SJCRH30 (cell line): Measurements from ENCODE around the gene ALOX12B. TPM values are rescaled to one million over a fixed set of nuclear protein-coding genes. Genes with fewer than 3 reads are reported as not detected.

Experiments used
- DNase-seq, 2 experiments: peaks; one replicate each; pipeline ENCODE4 v3.0.0-alpha.2; 2015 to 2020
- H3K27ac ChIP-seq: fragments of 250-450 bp; sonication (Bioruptor Pico); 2 replicates; pipeline ENCODE4 v1.5.1; 2020; ENCODE audit warnings: mild to moderate bottlenecking, moderate library complexity
- H3K27me3 ChIP-seq: fragments of 250-450 bp; sonication (Bioruptor Pico); 2 replicates; pipeline ENCODE4 v1.5.1; 2020; ENCODE audit warnings: mild to moderate bottlenecking, moderate library complexity
- H3K36me3 ChIP-seq: fragments of 250-450 bp; sonication (Bioruptor Pico); 2 replicates; pipeline ENCODE4 v1.5.1; 2020; ENCODE audit warnings: mild to moderate bottlenecking, moderate library complexity
- H3K4me1 ChIP-seq: fragments of 250-450 bp; sonication (Bioruptor Pico); 2 replicates; pipeline ENCODE4 v1.5.1; 2020; ENCODE audit warnings: mild to moderate bottlenecking, moderate library complexity
- H3K4me3 ChIP-seq: fragments of 250-450 bp; sonication (Bioruptor Pico); 2 replicates; pipeline ENCODE4 v1.5.1; 2020; ENCODE audit warnings: mild to moderate bottlenecking, moderate library complexity
- H3K9me3 ChIP-seq: fragments of 250-450 bp; sonication (Bioruptor Pico); replicated peaks from 2 replicates; pipeline ENCODE4 v1.5.1; 2020; ENCODE audit warnings: mild to moderate bottlenecking, moderate library complexity
- total RNA-seq: library from RNA; depleted of rRNA; stranded (reverse); fragments of >200 nt; shearing (Covaris generic); gene quantifications from 2 replicates; pipeline ENCODE4 v1.2.3, GENCODE V29; 2014

Gene ALOX12B
- total RNA-seq, 1 experiment from 2014 or later, result not detected

DNA sequence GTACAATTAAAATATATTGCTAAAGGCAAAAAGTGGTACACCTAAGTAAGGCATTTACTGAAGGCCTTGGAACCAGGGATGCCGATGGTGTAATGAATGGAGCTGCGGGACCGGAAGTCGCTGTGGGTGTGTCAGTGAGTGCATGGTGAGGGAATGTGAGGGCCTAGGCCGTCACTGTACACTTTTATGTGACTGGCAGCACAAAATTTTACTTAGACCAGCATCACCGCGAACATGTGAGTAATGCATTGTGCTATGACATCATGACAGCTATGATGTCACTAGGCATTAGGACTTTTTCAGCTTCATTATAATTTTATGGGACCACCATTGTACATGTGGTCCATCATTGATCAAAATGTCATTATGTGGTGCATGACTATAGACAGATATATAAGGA, 33.9 kb downstream of the ALOX12B start:
- H3K36me3 ChIP-seq, result no peaks in the 10 kb centered on the region
- H3K27me3 ChIP-seq, result peaks cover 4% of the 10 kb centered on the region; the same call in 1 of the 2 replicates
- no peaks in the 10 kb centered on the region for H3K9me3 ChIP-seq
- 0 out of 2 replicates have a peak, but pooled peaks cover 9% of the 10 kb centered on the region for H3K4me1 ChIP-seq
- no peak overlapping the region for H3K27ac ChIP-seq
- H3K4me3 ChIP-seq, result no peak overlapping the region
- no peak for DNase-seq

DNA sequence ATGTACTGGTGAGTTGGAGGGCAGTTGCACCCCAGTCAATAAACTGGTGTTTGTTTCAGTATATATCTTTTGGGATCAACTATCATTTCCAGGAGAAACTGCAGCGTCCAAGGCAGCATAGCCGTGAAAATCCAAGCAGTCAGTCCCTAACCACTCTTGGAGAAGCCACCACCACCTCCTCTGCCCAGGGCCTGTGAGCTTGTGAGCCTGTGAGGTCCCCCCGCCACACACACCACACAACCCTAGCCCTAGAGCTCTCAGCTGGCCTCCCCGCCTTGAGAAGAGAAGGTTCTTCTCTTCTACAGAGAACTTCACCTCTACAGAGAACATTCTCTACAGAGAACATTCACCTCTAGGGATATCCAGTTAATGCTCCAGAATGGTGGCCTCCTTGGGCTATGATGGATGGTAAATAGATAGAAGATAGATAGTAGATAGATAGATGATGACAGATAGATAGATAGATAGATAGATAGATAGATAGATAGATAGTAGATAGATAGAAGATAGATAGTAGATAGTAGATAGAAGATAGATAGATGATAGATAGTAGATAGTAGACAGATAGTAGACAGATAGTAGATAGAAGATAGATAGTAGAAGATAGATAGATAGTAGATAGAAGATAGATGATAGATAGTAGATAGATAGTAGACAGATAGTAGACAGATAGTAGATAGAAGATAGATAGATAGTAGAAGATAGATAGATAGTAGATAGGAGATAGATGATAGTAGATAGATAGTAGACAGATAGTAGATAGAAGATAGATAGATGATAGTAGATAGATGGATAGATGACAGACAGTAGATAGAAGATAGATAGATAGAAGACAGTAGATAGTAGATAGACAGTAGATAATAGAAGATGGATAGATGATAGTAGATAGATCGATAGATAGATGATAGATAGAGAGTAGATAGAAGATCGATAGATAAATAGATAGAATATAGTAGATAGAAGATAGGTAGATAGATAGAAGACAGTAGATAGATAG, 35.0 kb downstream of the ALOX12B start:
- DNase-seq, result no peak
- H3K27ac ChIP-seq, result no peak overlapping the region

DNA sequence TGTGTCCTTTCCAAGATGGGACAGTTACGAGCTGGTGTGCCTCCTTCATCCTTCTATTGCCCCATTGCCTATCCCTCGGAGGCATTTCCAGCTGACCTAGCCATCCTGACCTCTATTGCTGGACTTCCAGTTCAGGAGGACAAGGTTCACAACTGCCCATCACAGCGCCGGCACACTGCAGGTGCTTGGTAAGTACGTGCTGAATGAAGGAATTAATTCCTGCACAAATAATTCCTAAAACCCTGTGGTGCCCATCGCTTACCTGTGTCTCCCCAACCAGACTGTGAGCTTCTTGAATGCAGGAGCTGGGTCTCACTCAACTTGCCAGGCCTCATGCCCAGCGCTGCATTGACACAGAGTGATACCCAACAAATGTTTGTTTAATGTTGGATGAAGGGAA, 35.7 kb downstream of the ALOX12B start:
- Histone ChIP-seq H3K4me1 (0 out of 2 replicates have a peak, but pooled peaks cover 2% of the 10 kb centered on the region), H3K9me3 (no peaks in the 10 kb centered on the region), H3K36me3 (no peaks in the 10 kb centered on the region), H3K4me3 (no peak overlapping the region), H3K27ac (no peak overlapping the region), H3K27me3 (no peaks in the 10 kb centered on the region)
- no peak for DNase-seq

More for the DNA sequence above, 35.0 kb downstream of the ALOX12B start:
- H3K4me3 ChIP-seq, result no peak overlapping the region
- no peaks in the 10 kb centered on the region for H3K36me3 ChIP-seq
- no peaks in the 10 kb centered on the region for H3K27me3 ChIP-seq
- 0 out of 2 replicates have a peak, but pooled peaks cover 9% of the 10 kb centered on the region for H3K4me1 ChIP-seq
- H3K9me3 ChIP-seq, result no peaks in the 10 kb centered on the region

DNA sequence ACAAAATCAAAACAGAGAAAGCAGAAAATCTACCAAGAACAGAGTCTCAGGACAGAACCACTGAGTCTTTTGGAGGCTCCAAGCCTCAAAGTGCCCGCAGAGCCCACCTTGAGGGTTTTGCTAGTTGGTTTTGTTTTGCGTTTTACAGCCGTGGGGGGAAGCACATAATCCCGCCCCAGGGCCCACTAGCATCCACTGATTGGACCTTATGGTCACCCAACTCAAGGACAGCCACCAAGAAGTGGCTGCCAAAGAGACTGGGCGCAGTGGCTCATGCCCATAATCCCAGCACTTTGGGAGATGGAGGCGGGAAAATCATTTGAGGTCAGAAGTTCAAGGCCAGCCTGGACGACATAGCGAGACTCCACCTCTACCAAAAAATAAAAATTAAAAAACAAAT, 38.8 kb downstream of the ALOX12B start:
- H3K9me3 ChIP-seq, result no peaks in the 10 kb centered on the region
- no peak for DNase-seq
- no peaks in the 10 kb centered on the region; the same call in 1 of the 2 replicates for H3K27me3 ChIP-seq
- H3K4me1 ChIP-seq, result no peaks in the 10 kb centered on the region
- H3K27ac ChIP-seq, result no peak overlapping the region
- no peak overlapping the region for H3K4me3 ChIP-seq
- no peaks in the 10 kb centered on the region for H3K36me3 ChIP-seq

DNA sequence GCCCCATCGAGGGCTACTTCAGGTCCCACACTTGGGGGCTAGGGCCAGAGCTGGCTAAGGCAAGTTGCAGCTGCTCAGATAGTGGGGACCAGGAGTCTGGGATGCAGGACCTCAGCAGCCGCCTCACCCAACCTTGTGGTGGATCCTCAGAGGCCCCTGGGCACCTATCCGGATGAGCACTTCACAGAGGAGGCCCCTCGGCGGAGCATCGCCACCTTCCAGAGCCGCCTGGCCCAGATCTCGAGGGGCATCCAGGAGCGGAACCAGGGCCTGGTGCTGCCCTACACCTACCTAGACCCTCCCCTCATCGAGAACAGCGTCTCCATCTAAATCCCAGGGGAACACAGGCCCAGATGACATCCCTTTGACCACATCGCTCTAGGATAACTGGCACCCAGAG, 39.3 kb downstream of the ALOX12B start:
- Histone ChIP-seq H3K9me3 (no peaks in the 10 kb centered on the region), H3K27me3 (no peaks in the 10 kb centered on the region; the same call in 1 of the 2 replicates)
- no peak for DNase-seq

DNA sequence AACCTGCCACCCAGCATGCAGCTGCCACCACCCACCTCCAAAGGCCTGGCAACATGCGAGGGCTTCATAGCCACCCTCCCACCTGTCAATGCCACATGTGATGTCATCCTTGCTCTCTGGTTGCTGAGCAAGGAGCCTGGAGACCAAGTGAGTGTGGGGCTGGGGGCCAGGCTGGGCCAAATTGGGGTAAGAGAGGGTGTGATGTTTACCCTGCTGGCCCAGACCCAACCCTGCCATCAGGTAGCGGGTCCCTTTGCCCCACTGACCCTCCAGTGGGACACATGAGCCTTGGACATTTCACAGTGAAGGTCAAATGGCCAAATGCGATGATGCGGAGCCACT, 39.8 kb downstream of the ALOX12B start:
- Histone ChIP-seq H3K4me1 (no peaks in the 10 kb centered on the region), H3K27me3 (no peaks in the 10 kb centered on the region; the same call in 1 of the 2 replicates), H3K27ac (no peak overlapping the region), H3K4me3 (no peak overlapping the region), H3K36me3 (no peaks in the 10 kb centered on the region), H3K9me3 (no peaks in the 10 kb centered on the region)
- DNase-seq, result no peak

More for the DNA sequence above, 39.3 kb downstream of the ALOX12B start:
- H3K27ac ChIP-seq, result no peak overlapping the region
- no peak overlapping the region for H3K4me3 ChIP-seq
- no peaks in the 10 kb centered on the region for H3K4me1 ChIP-seq
- H3K36me3 ChIP-seq, result no peaks in the 10 kb centered on the region

DNA sequence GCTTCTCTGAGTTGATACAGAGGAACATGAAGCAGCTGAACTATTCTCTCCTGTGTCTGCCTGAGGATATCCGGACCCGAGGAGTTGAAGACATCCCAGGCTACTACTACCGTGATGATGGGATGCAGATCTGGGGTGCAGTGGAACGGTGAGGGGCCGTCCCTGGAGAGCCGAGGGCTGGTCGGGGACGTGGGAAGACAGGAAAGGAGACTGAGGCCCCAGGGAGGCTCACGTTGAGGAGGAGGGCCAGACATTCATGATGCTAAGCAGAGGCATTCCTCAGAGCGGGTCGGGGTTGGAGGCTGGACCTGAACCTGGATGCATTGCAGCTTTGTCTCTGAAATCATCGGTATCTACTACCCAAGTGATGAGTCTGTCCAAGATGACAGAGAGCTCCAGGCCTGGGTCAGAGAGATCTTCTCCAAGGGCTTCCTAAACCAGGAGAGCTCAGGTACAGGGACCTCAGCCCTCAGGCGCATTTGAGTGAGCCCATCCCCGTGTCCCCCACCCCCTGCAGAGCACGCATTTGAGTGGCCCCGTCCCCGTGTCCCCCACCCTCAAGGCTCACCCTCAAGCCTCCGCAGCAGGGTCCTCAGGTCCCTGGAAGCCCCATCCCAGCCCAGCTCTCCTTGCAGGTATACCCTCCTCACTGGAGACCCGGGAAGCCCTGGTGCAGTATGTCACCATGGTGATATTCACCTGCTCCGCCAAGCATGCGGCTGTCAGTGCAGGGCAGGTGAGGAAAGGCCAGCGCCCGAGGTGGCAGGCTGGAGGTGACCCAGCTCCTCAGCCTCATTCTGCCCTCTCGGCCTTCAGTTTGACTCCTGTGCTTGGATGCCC, 40.4 kb downstream of the ALOX12B start:
- Histone ChIP-seq H3K4me3 (no peak overlapping the region), H3K9me3 (no peaks in the 10 kb centered on the region), H3K4me1 (no peaks in the 10 kb centered on the region), H3K36me3 (no peaks in the 10 kb centered on the region), H3K27ac (no peak overlapping the region), H3K27me3 (no peaks in the 10 kb centered on the region; the same call in 1 of the 2 replicates)
- no peak for DNase-seq

DNA sequence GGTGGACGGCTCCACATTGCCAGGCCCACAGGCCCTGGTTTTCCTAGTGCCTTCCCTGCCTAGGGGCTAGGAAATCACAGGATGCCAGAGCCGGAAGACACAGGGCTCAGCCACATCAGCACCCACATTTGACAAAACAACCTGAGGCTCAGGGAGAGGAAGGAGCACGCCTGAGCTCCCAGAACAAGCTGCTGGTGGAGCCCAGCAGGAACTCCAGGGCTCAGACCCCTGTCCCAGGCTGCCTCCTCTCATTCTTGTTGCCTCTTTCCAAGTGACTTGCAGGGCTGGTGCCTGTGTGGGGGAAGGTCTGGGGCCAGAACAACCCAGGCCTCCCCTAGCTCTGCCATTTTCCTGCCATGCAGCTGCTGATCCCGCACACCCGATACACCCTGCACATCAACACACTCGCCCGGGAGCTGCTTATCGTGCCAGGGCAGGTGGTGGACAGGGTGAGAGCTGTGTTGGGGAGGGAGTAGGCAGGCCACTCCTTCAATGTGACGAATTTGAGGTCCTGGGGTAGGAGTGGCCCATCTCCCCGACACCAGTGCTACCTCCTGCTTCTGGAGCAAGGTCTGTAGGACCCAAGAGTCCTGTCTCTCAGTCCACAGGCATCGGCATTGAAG, 41.1 kb downstream of the ALOX12B start:
- H3K4me1 ChIP-seq, result no peaks in the 10 kb centered on the region
- DNase-seq, result no peak
- H3K36me3 ChIP-seq, result no peaks in the 10 kb centered on the region
- no peak overlapping the region for H3K4me3 ChIP-seq
- H3K27ac ChIP-seq, result no peak overlapping the region
- H3K9me3 ChIP-seq, result no peaks in the 10 kb centered on the region
- no peaks in the 10 kb centered on the region; the same call in 1 of the 2 replicates for H3K27me3 ChIP-seq

DNA sequence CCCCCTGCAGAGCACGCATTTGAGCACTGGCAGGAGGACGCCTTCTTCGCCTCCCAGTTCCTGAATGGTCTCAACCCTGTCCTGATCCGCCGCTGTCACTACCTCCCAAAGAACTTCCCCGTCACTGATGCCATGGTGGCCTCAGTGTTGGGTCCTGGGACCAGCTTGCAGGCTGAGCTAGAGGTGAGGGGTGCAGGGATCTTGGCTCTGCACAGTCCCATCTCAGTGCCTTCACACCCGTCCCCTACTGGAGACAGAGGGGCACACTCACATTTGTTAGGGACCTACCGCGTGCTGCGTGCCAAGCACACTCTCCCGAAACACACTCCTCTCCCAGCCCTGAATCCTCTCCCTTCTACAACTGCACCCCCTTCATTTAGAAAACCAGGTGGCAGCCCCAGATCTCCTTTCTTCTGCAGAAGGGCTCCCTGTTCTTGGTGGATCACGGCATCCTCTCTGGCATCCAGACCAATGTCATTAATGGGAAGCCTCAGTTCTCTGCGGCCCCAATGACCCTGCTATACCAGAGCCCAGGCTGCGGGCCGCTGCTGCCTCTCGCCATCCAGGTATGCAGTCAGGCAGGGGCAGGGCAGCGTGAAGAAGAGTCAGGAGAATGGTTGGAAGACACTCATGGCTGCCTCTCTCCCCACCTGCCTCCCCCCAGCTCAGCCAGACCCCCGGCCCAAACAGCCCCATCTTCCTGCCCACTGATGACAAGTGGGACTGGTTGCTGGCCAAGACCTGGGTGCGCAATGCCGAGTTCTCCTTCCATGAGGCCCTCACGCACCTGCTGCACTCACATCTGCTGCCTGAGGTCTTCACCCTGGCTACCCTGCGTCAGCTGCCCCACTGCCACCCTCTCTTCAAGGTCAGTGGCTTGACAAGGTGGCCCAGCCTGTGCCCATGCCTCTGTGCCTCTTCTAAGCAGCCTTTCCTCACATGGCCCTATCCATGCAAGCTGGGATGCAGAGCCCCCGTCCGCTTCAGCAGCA, 42.4 kb downstream of the ALOX12B start:
- Histone ChIP-seq H3K27me3 (no peaks in the 10 kb centered on the region; the same call in 1 of the 2 replicates), H3K9me3 (no peaks in the 10 kb centered on the region), H3K27ac (no peak overlapping the region), H3K4me1 (no peaks in the 10 kb centered on the region), H3K4me3 (no peak overlapping the region), H3K36me3 (no peaks in the 10 kb centered on the region)
- no peak for DNase-seq

DNA sequence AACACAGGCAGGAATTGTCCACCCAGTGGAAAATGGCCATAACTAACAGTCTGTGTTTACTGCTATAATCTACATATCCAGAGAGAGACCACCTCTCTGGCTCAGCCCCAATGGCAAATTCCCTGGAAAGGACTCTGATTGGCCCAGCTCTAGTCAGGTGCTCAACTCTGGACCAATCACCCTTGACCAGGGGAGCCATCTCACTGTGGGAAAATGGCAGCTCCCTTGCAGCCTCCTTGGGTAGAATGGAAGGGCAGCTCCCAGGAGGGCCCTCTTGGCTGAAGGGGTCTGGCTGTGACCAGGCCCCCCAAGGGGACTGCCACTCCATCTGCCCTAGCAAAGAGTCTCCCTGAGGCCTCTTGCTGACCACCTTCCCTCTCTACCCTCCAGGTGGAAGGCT, 45.5 kb downstream of the ALOX12B start:
- Histone ChIP-seq H3K27me3 (no peaks in the 10 kb centered on the region; the same call in 1 of the 2 replicates), H3K9me3 (no peaks in the 10 kb centered on the region), H3K27ac (no peak overlapping the region), H3K4me1 (no peaks in the 10 kb centered on the region), H3K4me3 (no peak overlapping the region), H3K36me3 (no peaks in the 10 kb centered on the region)
- no peak for DNase-seq

DNA sequence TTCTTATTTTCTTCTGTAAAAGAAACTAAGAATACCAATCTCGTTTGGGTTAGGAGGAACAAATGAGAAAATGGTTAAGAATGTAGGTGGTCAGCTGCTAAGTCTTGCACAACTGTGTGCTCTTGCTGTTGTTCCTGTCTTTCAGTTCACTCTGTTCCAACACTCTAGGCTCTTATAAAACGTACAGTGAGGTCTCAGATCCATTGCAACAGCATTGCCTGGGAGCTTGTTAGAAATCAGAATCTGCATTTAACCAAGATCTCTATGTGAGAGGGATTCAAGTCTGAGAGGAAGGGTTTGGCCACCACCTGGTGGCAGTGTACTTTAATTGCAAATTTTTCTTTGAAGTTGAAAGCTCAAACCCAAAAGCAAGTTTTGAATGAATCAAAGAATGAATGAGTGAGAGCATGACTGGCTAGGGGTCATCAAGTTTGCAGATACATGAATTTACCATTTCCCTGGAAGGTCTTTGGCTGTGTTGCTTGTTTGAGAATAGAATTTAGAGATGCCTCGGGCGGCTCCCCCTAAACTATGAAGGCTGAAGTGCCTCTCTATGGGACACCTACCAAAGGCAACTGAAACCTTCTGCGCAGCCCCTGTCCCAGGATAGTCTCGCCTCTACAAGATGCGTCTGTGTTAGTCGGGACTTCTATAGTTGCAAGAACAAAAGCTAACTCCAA, 46.1 kb downstream of the ALOX12B start:
- Histone ChIP-seq H3K4me1 (no peaks in the 10 kb centered on the region), H3K27ac (no peak overlapping the region), H3K9me3 (no peaks in the 10 kb centered on the region), H3K4me3 (no peak overlapping the region), H3K36me3 (no peaks in the 10 kb centered on the region), H3K27me3 (no peaks in the 10 kb centered on the region; the same call in 1 of the 2 replicates)
- peak in 1 of 2 experiments; percentile 53 for DNase-seq

DNA sequence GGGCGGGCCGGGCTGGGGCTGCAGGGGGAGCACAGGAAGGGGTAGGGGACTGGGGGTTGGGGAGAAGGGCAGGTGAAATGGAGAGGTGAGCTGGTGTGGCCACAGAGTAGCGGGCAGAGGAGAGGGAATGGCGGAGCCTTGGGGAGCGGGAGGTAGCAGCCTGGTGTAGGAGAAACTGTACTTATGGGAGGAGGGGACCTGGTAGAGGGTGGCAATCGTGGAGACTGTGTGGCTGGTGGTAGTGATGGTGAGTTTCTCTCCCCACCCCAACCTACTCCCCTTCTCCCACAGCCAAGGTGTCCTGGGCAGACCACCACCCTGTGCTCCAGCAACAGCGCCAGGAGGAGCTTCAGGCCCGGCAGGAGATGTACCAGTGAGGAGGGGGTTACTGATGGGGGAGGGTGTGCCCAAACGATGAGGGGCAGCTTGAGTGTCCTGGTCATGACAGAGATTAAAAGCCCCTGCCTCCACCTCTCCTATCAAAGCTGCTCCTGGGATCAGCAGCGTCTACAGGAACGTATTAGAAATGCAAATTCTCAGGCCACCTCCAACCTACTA, 47.8 kb downstream of the ALOX12B start:
- Histone ChIP-seq H3K27ac (no peak overlapping the region), H3K4me3 (no peak overlapping the region), H3K36me3 (no peaks in the 10 kb centered on the region), H3K27me3 (no peaks in the 10 kb centered on the region), H3K9me3 (no peaks in the 10 kb centered on the region), H3K4me1 (no peaks in the 10 kb centered on the region)
- no peak for DNase-seq
